GM23338 (cell line): ENCODE measurements around the gene DHX40. TPM values are rescaled to one million over a fixed set of nuclear protein-coding genes. Genes with fewer than 3 reads are reported as not detected.

Source experiments
- ATAC-seq: fragments of 200-7000 bp; cut with Tn5 transposase; 3 replicates; pipeline ENCODE4 v1.9.1; 2020
- DNase-seq: peaks from one replicate; pipeline ENCODE4 v3.0.0-alpha.2; 2015; ENCODE audit warnings: low spot score
- H2AFZ ChIP-seq: fragments of 200-600 bp; sonication (generic); 2 replicates; pipeline ENCODE4 v1.8.0; 2016; ENCODE audit warnings: antibody characterized with exemption, mild to moderate bottlenecking, moderate library complexity
- H3F3A ChIP-seq: fragments of 200-600 bp; sonication (generic); replicated peaks from 2 replicates; pipeline ENCODE4 v1.8.0; 2017; ENCODE audit warnings: antibody characterized with exemption, mixed run types, low read depth
- H3K27ac ChIP-seq: fragments of 200-600 bp; sonication (generic); 2 replicates; pipeline ENCODE4 v1.6.1; 2016; ENCODE audit warnings: low read depth
- H3K27me3 ChIP-seq: fragments of 200-600 bp; sonication (generic); 2 replicates; pipeline ENCODE4 v1.8.0; 2016; ENCODE audit warnings: mild to moderate bottlenecking, mixed run types, moderate library complexity; ENCODE audit not compliant: insufficient read depth
- H3K36me3 ChIP-seq: fragments of 200-600 bp; sonication (generic); 2 replicates; pipeline ENCODE4 v1.8.0; 2016; ENCODE audit warnings: mild to moderate bottlenecking; ENCODE audit not compliant: insufficient read depth
- H3K4me1 ChIP-seq: fragments of 200-600 bp; sonication (generic); 2 replicates; pipeline ENCODE4 v1.8.0; 2016; ENCODE audit warnings: mild to moderate bottlenecking, moderate library complexity; ENCODE audit not compliant: insufficient read depth
- H3K4me2 ChIP-seq: fragments of 200-600 bp; sonication (generic); 2 replicates; pipeline ENCODE4 v1.7.1; 2017; ENCODE audit warnings: mixed run types
- H3K4me3 ChIP-seq: fragments of 200-600 bp; sonication (generic); 2 replicates; pipeline ENCODE4 v1.6.1; 2016; ENCODE audit warnings: mixed run types
- H3K79me2 ChIP-seq: fragments of 200-600 bp; sonication (generic); replicated peaks from 2 replicates; pipeline ENCODE4 v1.8.0; 2017; ENCODE audit warnings: mild to moderate bottlenecking; ENCODE audit not compliant: insufficient read depth
- H3K9me2 ChIP-seq: fragments of 200-600 bp; sonication (generic); 2 replicates; pipeline ENCODE4 v1.8.0; 2017; ENCODE audit not compliant: insufficient read depth
- H4K20me1 ChIP-seq: fragments of 200-600 bp; sonication (generic); replicated peaks from 2 replicates; pipeline ENCODE4 v1.8.0; 2017; ENCODE audit warnings: mild to moderate bottlenecking; ENCODE audit not compliant: insufficient read depth
- H3K27ac Mint-ChIP-seq: 2 replicates; pipeline ENCODE4 v1.8.0; 2020; ENCODE audit warnings: inconsistent platforms, mild to moderate bottlenecking, moderate library complexity, mixed read lengths
- H3K27me3 Mint-ChIP-seq: 3 replicates; pipeline ENCODE4 v1.8.0; 2022; ENCODE audit warnings: low read depth, mild to moderate bottlenecking, moderate library complexity, mixed read lengths, inconsistent platforms; ENCODE audit not compliant: insufficient read depth, poor library complexity
- H3K36me3 Mint-ChIP-seq: 3 replicates; pipeline ENCODE4 v1.8.0; 2021; ENCODE audit warnings: low read depth, mild to moderate bottlenecking, inconsistent platforms, moderate library complexity, mixed read lengths
- H3K4me1 Mint-ChIP-seq: 3 replicates; pipeline ENCODE4 v1.8.0; 2020; ENCODE audit warnings: mild to moderate bottlenecking, inconsistent platforms, mixed read lengths
- H3K4me3 Mint-ChIP-seq: 3 replicates; pipeline ENCODE4 v1.8.0; 2021; ENCODE audit warnings: moderate library complexity, mild to moderate bottlenecking, inconsistent platforms, mixed read lengths
- H3K9me3 Mint-ChIP-seq: 3 replicates; pipeline ENCODE4 v1.8.0; 2020; ENCODE audit warnings: moderate library complexity, mild to moderate bottlenecking, inconsistent platforms, mixed read lengths
- CREB1 ChIP-seq: fragments of 250-450 bp; sonication (Bioruptor Pico); IDR thresholded peaks from 2 replicates; pipeline ENCODE4 v1.5.0; 2020; ENCODE audit warnings: low read depth, mild to moderate bottlenecking, moderate library complexity
- CTCF ChIP-seq, 2 experiments: fragments of 200-600 bp in 1 of 2; sonication (generic) in 1 of 2; conservative IDR thresholded peaks; 2 replicates each; pipeline versions ENCODE4 v1.5.1 to v1.6.1; 2016 to 2017; ENCODE audit warnings: antibody characterized with exemption in 2 of 2, low read depth in 2 of 2, mild to moderate bottlenecking in 2 of 2, moderate library complexity in 1 of 2
- EZH2phosphoT487 ChIP-seq: fragments of 200-600 bp; sonication (generic); IDR thresholded peaks from one replicate; pipeline ENCODE4 v1.8.1; 2018; ENCODE audit warnings: antibody characterized with exemption; ENCODE audit not compliant: unreplicated experiment
- NANOG ChIP-seq: IDR thresholded peaks from 2 replicates; pipeline ENCODE4 v1.6.1; 2016; ENCODE audit warnings: antibody characterized with exemption, borderline replicate concordance
- REST ChIP-seq: IDR thresholded peaks from one replicate; pipeline ENCODE4 v1.6.1; 2018; ENCODE audit warnings: antibody characterized with exemption; ENCODE audit not compliant: unreplicated experiment
- STAT1 ChIP-seq: IDR thresholded peaks from one replicate; pipeline ENCODE4 v1.6.1; 2016; ENCODE audit warnings: antibody characterized with exemption; ENCODE audit not compliant: unreplicated experiment
- ZNF114 ChIP-seq: fragments of 250-450 bp; sonication (Bioruptor Pico); IDR thresholded peaks from 2 replicates; pipeline ENCODE4 v1.5.0; 2020; ENCODE audit warnings: mild to moderate bottlenecking, moderate library complexity
- ZNF462 ChIP-seq: fragments of 250-450 bp; sonication (Bioruptor Pico); IDR thresholded peaks from 2 replicates; pipeline ENCODE4 v1.5.0; 2020; ENCODE audit warnings: mild to moderate bottlenecking, moderate library complexity
- polyA plus RNA-seq: library from polyadenylated mRNA; unstranded; fragments of >200 nt; fragmentation: Nextera tagmentation; extraction: Ambion mirVana; gene quantifications from 2 replicates; pipeline ENCODE4 v1.2.1, GENCODE V29; 2016
- total RNA-seq: library from RNA; depleted of rRNA; stranded (reverse); fragments of >200 nt; shearing (Covaris generic); gene quantifications from 2 replicates; pipeline ENCODE4 v1.2.3, GENCODE V29; 2014
- TF ChIP-seq, protein P1 (sequence below): IDR thresholded peaks from 2 replicates; pipeline ENCODE4 v1.6.1; 2016; ENCODE audit warnings: antibody characterized with exemption

DHX40 gene
- total and polyA plus RNA-seq, 2 experiments from 2014 or later: 14.5 to 38.2 TPM

DNA sequence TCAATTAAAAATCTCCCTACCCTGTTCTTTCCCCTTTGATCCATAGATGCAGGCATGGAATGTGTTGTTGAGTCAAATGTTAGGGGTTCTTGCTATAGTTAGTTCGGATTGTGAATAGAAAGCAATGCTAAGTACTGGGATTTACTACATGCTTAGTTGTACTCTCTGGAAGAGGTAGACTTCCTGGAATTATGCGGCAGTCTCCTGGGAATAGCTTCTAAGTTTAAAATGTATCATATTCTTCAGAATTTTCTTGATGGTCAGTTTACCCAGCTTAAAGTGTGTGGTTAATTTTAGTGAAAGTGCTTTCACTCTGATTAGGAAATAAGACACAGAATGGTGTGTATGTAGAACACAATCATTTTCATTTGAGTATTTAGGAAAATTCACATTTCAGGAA, 57.7 kb downstream of the DHX40 start (continued):
- TF ChIP-seq ZNF114: no peak
- TF ChIP-seq NANOG: no peak
- TF ChIP-seq, protein P1, sequence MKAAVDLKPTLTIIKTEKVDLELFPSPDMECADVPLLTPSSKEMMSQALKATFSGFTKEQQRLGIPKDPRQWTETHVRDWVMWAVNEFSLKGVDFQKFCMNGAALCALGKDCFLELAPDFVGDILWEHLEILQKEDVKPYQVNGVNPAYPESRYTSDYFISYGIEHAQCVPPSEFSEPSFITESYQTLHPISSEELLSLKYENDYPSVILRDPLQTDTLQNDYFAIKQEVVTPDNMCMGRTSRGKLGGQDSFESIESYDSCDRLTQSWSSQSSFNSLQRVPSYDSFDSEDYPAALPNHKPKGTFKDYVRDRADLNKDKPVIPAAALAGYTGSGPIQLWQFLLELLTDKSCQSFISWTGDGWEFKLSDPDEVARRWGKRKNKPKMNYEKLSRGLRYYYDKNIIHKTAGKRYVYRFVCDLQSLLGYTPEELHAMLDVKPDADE: no peak
- no peak for TF ChIP-seq EZH2phosphoT487
- TF ChIP-seq CTCF (conservative IDR thresholded peaks at IDR 0.05; ENCODE audit: low read depth in 2 of 2): no peak
- TF ChIP-seq STAT1: no peak

- H3K9me3 Mint-ChIP-seq: no peaks in the 10 kb centered on the region
- Histone ChIP-seq H4K20me1 (peaks cover 83% of the 10 kb centered on the region), H3K4me1 (peaks cover 13% of the 10 kb centered on the region), H3K4me2 (no peak overlapping the region), H3K9me2 (no peaks in the 10 kb centered on the region), H3K79me2 (peaks cover 100% of the 10 kb centered on the region), H3K36me3 (no peaks in the 10 kb centered on the region), H2AFZ (no peak overlapping the region), H3K27ac (no peak overlapping the region), H3F3A (no peaks in the 10 kb centered on the region), H3K4me3 (no peak overlapping the region), H3K27me3 (no peaks in the 10 kb centered on the region)
- no peak for DNase-seq
- no peak overlapping the region for H3K4me3 Mint-ChIP-seq
- peaks cover 2% of the 10 kb centered on the region for H3K27me3 Mint-ChIP-seq
- TF ChIP-seq CREB1 (CRISPR knock-in tag) (no peak), ZNF114 (no peak), REST (no peak), EZH2phosphoT487 (no peak), ZNF462 (CRISPR knock-in tag) (no peak)
- TF ChIP-seq, protein P1: no peak
- no peak for ATAC-seq
- H3K36me3 Mint-ChIP-seq: peaks cover 24% of the 10 kb centered on the region; the same call in 2 of the 3 replicates
- peaks cover 20% of the 10 kb centered on the region for H3K4me1 Mint-ChIP-seq
- no peak overlapping the region for H3K27ac Mint-ChIP-seq
Measured at GRCh38 chr17:59626756-59627155, 61.3 kb downstream of the DHX40 start.
